HG03159 (cell line): ENCODE data around the gene LIPN.

Experiments used
- ATAC-seq: cut with Tn5 transposase; IDR thresholded peaks from one replicate; pipeline ENCODE4 v1.9.1; 2021; ENCODE audit warnings: mild to moderate bottlenecking, moderate library complexity; ENCODE audit not compliant: unreplicated experiment

LIPN gene

DNA sequence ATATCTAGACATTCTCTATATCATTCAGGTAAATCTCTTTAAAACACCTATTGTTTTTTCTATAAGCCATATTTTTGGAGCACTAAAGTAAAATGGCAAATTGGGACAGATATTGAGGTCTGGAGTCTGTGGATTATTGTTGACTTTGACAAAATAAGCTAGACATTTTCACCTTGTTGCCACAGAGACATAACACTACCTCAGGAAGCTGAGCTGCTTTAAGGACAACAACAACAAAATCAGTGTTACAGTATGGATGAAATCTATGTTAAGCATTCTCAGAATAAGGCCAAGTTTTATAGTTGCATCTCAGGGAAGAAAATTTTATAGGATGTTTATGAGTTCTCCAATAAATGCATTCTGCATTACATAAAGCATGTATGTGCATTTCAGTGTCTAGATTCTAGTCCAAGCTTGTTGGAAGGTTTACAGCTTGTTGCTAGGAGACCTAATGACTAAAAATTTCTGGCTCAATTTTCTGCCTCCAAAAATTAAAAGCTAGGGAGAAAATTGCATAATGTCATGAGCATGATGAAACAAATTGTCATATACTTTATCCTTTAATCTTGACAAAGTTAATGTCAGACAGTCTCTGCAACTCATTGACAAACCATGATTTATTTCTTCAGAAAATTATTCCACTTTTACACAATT, 61.1 kb downstream of the LIPN start:
- ATAC-seq = no peak

DNA sequence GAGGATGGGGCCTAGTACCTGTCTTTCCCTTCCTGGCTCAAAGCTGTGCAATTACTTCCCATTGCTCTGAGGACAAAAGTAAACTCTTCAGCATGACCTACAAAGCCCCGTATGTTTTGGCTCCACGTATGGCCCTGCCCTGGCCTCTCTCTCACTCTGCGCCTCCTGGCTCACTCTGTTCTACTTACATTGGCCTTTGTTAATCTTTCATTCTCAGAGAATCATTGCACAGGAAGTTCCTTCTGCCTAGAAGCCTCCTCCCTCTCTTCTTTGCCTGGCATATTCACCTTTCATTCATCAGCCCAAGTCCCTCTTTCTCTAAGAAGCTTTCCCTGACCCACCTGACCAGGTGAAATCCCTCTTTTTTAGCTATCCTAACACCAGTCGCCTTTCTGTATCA, 66.6 kb downstream of the LIPN start:
- ATAC-seq = no peak

DNA sequence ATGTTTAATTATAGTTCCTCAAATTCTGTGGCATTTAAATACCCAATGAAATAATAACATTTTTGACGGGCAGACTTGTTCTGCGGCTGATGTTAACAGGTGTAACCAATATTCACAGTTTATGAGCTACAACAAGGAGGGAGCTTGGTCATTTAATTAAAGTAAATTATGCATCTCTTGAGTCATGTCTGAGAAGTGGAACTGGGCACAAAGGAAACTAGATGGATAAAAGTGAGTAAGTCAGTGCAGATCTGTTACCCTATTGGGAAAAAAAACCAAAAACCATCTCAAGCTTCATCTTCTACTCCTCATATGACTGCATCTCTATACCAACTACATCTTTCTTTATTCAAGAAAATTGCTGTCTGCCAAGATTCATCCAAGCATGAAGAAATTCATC, 67.9 kb downstream of the LIPN start:
- ATAC-seq = no peak

DNA sequence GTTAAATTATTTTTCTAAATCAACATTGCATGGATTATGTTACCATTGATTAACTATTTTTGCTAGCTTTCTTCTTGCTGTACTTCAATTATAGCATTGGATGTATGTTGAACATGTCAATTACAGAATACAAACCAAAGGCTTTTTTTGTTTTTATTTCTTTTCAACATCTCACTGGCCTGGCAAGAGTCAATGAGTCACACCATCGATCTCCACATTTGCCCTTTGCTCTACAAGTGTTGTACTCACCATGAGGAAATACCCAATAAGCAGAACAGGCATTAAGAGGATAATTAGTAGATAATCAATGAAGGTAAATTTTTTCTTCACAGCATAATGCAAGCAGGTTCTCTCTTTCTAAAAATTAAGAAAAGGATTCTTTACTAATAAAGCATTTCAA, 68.5 kb downstream of the LIPN start:
- ATAC-seq = no peak
